Measurements from ENCODE around the gene IL1F10.

- TF ChIP-seq CTCF (IDR thresholded peaks at IDR 0.05), result no peak
- TF ChIP-seq POLR2A (IDR thresholded peaks at IDR 0.05), result no peak
- no peak for TF ChIP-seq EP300 (IDR thresholded peaks at IDR 0.05)
- no peak for TF ChIP-seq POLR2AphosphoS5 (IDR thresholded peaks at IDR 0.05)
Measured at GRCh38 chr2:113058411-113058994, 9.3 kb upstream of the IL1F10 start.

Data from suprapubic skin (tissue), 4 donors.